DOHH2 (cell line): ENCODE results near the gene MALRD1.

ENCODE experiments used
- EZH2phosphoT487 ChIP-seq: fragments of 200-600 bp; sonication (generic); IDR thresholded peaks from 2 replicates; pipeline ENCODE4 v1.6.1; 2017; ENCODE audit warnings: borderline replicate concordance, mild to moderate bottlenecking, antibody characterized with exemption, low read length, moderate library complexity, mixed read lengths
- TF ChIP-seq, protein P1 (sequence below): fragments of 200-600 bp; sonication (generic); IDR thresholded peaks from one replicate; pipeline ENCODE4 v1.5.1; 2014; ENCODE audit warnings: antibody characterized with exemption, mild to moderate bottlenecking, low read depth, low read length; ENCODE audit not compliant: poor library complexity, severe bottlenecking

DNA sequence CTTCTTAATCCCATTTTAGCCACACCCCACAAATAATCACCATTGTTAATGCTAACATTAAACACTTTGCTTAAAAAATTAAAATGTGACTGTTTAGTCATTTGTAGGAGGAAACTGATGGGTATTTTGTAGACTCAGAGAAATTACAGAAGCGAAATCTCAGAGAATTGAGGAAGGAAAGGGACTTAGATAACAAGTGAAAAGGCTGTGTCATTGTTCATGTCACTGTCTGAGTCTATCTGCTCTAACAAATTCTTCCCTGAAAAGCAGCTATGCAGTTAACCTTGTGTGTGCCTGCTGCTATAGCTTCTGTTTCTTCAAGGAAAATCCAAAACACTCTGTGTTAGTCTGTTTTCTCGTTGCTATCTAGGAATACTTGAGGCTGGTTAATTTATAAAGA lies 726.7 kb downstream of the MALRD1 start:
- TF ChIP-seq, protein P1, sequence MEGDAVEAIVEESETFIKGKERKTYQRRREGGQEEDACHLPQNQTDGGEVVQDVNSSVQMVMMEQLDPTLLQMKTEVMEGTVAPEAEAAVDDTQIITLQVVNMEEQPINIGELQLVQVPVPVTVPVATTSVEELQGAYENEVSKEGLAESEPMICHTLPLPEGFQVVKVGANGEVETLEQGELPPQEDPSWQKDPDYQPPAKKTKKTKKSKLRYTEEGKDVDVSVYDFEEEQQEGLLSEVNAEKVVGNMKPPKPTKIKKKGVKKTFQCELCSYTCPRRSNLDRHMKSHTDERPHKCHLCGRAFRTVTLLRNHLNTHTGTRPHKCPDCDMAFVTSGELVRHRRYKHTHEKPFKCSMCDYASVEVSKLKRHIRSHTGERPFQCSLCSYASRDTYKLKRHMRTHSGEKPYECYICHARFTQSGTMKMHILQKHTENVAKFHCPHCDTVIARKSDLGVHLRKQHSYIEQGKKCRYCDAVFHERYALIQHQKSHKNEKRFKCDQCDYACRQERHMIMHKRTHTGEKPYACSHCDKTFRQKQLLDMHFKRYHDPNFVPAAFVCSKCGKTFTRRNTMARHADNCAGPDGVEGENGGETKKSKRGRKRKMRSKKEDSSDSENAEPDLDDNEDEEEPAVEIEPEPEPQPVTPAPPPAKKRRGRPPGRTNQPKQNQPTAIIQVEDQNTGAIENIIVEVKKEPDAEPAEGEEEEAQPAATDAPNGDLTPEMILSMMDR: no peak
- TF ChIP-seq EZH2phosphoT487: no peak
